Stimulated activated naive CD4-positive, alpha-beta T cell (primary cell): ENCODE results near the gene EIPR1.
"Not testable (repeated sequence)": the region's sequence is repeated elsewhere in the genome, so short reads cannot be mapped to it uniquely, and the experiment has no call there.

Experiments used
- DNase-seq, 6 experiments: peaks; one replicate each; lab custom pipeline; 2025; lab: John Stamatoyannopoulos, UW

Gene EIPR1

GRCh38 chr2:3212061-3212362 lies 165.6 kb downstream of the EIPR1 start:
- no peak for DNase-seq

GRCh38 chr2:3211256-3212060 lies 166.2 kb downstream of the EIPR1 start:
- DNase-seq = no peak

GRCh38 chr2:3210257-3210656 lies 167.4 kb downstream of the EIPR1 start:
- no peak for DNase-seq

GRCh38 chr2:3209258-3209657 lies 168.4 kb downstream of the EIPR1 start:
- DNase-seq = no peak

DNA sequence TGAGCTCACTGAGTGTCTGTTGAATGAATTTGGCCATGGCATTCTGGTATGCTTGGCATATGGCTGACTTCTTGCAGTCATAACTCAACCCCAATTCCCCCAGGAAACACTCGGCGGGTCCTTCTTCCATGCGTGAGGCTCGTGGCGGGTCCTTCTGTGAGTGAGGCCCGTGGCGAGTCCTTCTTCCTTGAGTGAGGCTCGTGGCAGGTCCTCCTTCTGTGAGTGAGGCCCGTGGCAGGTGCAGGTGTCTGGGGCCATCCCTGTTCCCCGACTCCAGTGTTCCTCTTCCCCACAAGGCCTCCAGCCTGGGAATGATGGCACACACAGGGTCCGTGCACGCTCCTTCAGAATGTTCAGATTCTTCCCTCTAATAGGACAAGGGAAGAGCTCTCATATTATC lies 169.0 kb downstream of the EIPR1 start:
- DNase-seq = no peak

DNA sequence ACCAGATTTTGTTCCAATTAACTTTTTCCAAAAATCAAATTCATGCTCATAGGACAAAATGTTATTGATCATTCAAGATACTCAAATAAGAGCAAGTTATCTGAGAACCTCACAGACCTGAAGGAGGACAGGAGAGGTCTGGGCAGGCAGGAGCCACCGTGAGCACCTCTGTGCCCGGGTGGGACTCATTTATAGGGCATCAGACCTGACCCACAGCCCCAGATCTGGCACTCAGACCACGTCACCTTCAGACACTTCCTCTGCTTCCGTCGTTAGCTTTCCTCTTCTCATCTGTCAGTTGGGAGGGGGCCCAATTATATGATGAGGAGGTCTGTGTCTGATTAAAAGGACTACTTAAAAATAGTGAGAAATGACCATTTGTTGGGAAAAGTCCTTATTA lies 169.4 kb downstream of the EIPR1 start:
- DNase-seq = no peak

- no peak for DNase-seq
These were observed 170.5 kb downstream of the EIPR1 start for GRCh38 chr2:3207091-3207491.

- no peak for DNase-seq
These were observed 171.8 kb downstream of the EIPR1 start for GRCh38 chr2:3205845-3206244.

GRCh38 chr2:3204031-3204821 lies 173.4 kb downstream of the EIPR1 start:
- DNase-seq = peak in 2 of 6 experiments; percentile 6 to 10

- DNase-seq = no peak
These were observed 174.1 kb downstream of the EIPR1 start for GRCh38 chr2:3203497-3204019.

GRCh38 chr2:3202926-3203325 lies 174.7 kb downstream of the EIPR1 start:
- no peak for DNase-seq

- DNase-seq = no peak
These were observed 176.3 kb downstream of the EIPR1 start for GRCh38 chr2:3201281-3201680.

DNA sequence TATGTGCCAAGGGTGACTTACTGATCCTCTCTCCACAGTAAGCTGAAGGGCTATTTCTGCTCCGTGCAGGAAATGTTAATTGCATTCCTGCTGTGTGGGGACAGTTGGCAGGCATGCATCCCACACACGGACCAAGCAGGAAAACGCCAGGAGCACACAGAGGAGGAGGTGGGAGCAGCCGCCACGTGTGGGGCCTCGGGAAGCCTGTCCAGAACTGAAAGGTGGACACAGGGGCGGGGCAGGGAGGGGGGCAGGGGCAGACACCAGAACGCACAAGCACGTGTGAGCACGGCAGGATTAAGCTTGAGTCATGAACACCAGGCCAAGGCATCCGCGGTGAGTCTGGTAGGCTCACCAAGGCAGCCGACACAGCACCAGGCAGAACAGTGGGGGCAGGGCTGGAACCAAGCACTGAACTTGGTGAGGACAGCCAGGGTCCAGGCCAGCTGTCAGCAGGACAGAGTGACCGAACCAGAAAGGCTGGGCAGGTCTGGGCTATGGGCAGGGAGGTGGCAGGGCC lies 177.1 kb downstream of the EIPR1 start:
- DNase-seq = no peak

- DNase-seq = no peak
These were observed 177.8 kb downstream of the EIPR1 start for GRCh38 chr2:3199627-3200345.

- not testable (repeated sequence) for DNase-seq
These were observed 178.9 kb downstream of the EIPR1 start for GRCh38 chr2:3198671-3199192.

DNA sequence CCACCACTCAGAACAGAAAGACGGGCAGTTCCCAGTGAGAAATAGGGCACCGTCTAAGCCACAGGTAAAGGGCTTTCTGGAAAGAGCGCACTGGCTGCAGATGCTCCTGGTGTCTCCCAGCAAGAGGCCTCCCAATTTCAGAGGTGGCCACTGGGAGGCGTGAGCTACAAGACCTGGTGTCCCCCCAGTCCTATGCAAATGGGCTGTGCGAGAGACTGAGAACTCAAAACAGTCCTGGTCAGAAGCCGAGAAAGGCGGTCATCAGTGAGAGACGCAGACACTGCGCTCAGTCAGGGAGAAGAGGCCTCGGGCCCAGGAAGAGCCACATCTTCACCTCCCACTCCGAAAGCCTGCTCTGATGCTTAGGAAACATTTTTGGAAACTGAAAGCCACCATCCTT lies 179.5 kb downstream of the EIPR1 start:
- DNase-seq = no peak

GRCh38 chr2:3197308-3197707 lies 180.3 kb downstream of the EIPR1 start:
- DNase-seq = no peak

GRCh38 chr2:3196716-3197115 lies 180.9 kb downstream of the EIPR1 start:
- DNase-seq = no peak

GRCh38 chr2:3195641-3196476 lies 181.8 kb downstream of the EIPR1 start:
- DNase-seq = no peak

DNA sequence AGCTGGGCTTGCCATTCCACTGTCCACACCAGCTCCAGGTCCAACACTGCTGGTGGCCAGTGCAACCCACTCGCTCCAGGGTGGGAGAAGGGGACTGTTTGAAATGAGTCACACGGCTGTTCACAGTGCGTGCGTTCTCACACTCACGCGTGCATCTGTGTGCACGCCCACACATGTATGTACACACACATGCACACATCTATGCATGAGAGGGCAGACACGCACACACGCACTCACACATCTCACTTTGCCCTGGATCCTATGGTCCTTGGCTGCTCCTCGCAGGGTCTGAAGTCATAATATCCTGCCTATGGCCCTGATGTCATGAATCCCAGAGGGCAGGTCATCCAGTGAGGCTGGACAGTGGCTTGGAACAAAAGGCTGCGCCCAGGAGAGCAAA lies 182.8 kb downstream of the EIPR1 start:
- DNase-seq = no peak
